HUES6 (cell line): ENCODE measurements around the gene MSI1.
"Not testable (repeated sequence)": the region's sequence is repeated elsewhere in the genome, so short reads cannot be mapped to it uniquely, and the experiment has no call there.

ENCODE experiments used
- H3K27ac ChIP-seq: 2 replicates; pipeline ENCODE4 v1.7.0; 2013; ENCODE audit warnings: low read depth, mild to moderate bottlenecking, low read length, inconsistent platforms
- H3K27me3 ChIP-seq: 2 replicates; pipeline ENCODE4 v1.6.1; 2013; ENCODE audit warnings: low read length; ENCODE audit not compliant: control insufficient read depth, insufficient read depth
- H3K36me3 ChIP-seq: 2 replicates; pipeline ENCODE4 v1.6.1; 2013; ENCODE audit warnings: low read length; ENCODE audit not compliant: control insufficient read depth, insufficient read depth
- H3K4me1 ChIP-seq: 2 replicates; pipeline ENCODE4 v1.6.1; 2013; ENCODE audit warnings: low read length; ENCODE audit not compliant: control insufficient read depth, insufficient read depth
- H3K4me3 ChIP-seq: 2 replicates; pipeline ENCODE4 v1.5.1; 2013; ENCODE audit warnings: low read depth, low read length
- H3K9ac ChIP-seq: one replicate; pipeline ENCODE4 v1.6.1; 2013; ENCODE audit warnings: mild to moderate bottlenecking, low read length
- H3K9me3 ChIP-seq: 2 replicates; pipeline ENCODE4 v1.6.1; 2013; ENCODE audit warnings: low read depth, low read length; ENCODE audit not compliant: control insufficient read depth, insufficient read depth

The MSI1 gene

GRCh38 chr12:120335447-120335846 is 33.5 kb downstream of the MSI1 start:
- peaks cover 24% of the 10 kb centered on the region for H3K9me3 ChIP-seq
- not testable (repeated sequence) for H3K27me3 ChIP-seq, H3K27ac ChIP-seq, H3K9ac ChIP-seq, H3K4me3 ChIP-seq, H3K36me3 ChIP-seq, H3K4me1 ChIP-seq

GRCh38 chr12:120332523-120332922 is 36.4 kb downstream of the MSI1 start:
- Histone ChIP-seq H3K36me3 (no peaks in the 10 kb centered on the region), H3K9me3 (peaks cover 14% of the 10 kb centered on the region), H3K9ac (no peak overlapping the region), H3K27me3 (no peaks in the 10 kb centered on the region), H3K4me3 (no peak overlapping the region), H3K4me1 (no peaks in the 10 kb centered on the region), H3K27ac (no peak overlapping the region)

GRCh38 chr12:120332041-120332440 is 36.9 kb downstream of the MSI1 start:
- no peak overlapping the region for H3K27ac ChIP-seq
- H3K9me3 ChIP-seq: peaks cover 10% of the 10 kb centered on the region
- no peaks in the 10 kb centered on the region for H3K27me3 ChIP-seq
- H3K4me1 ChIP-seq: no peaks in the 10 kb centered on the region
- no peak overlapping the region for H3K4me3 ChIP-seq
- H3K9ac ChIP-seq: no peak overlapping the region
- H3K36me3 ChIP-seq: no peaks in the 10 kb centered on the region

GRCh38 chr12:120331390-120331789 is 37.6 kb downstream of the MSI1 start:
- H3K27ac ChIP-seq: no peak overlapping the region
- H3K4me3 ChIP-seq: no peak overlapping the region
- no peak overlapping the region for H3K9ac ChIP-seq

GRCh38 chr12:120328228-120328627 is 40.7 kb downstream of the MSI1 start:
- Histone ChIP-seq H3K36me3 (no peaks in the 10 kb centered on the region), H3K4me1 (no peaks in the 10 kb centered on the region), H3K27me3 (no peaks in the 10 kb centered on the region), H3K9ac (no peak overlapping the region), H3K4me3 (no peak overlapping the region), H3K9me3 (no peaks in the 10 kb centered on the region), H3K27ac (no peak overlapping the region)

More at GRCh38 chr12:120331390-120331789, 37.6 kb downstream of the MSI1 start:
- Histone ChIP-seq H3K9me3 (peaks cover 3% of the 10 kb centered on the region), H3K27me3 (no peaks in the 10 kb centered on the region), H3K36me3 (no peaks in the 10 kb centered on the region), H3K4me1 (no peaks in the 10 kb centered on the region)

GRCh38 chr12:120327593-120327992 is 41.4 kb downstream of the MSI1 start, which contains the start of gene PLA2G1B:
Gene PLA2G1B (minus strand): TSS chr12:120327779. CDS start chr12:120327753, 26 bp downstream.
- no peaks in the 10 kb centered on the region for H3K36me3 ChIP-seq

GRCh38 chr12:120324841-120325417 is 44.0 kb downstream of the MSI1 start:
- H3K27me3 ChIP-seq: no peaks in the 10 kb centered on the region
- no peak overlapping the region for H3K4me3 ChIP-seq
- H3K27ac ChIP-seq: no peak overlapping the region
- H3K9ac ChIP-seq: no peak overlapping the region
- H3K4me1 ChIP-seq: no peaks in the 10 kb centered on the region
- no peaks in the 10 kb centered on the region for H3K9me3 ChIP-seq
- H3K36me3 ChIP-seq: no peaks in the 10 kb centered on the region

More at GRCh38 chr12:120327593-120327992, 41.4 kb downstream of the MSI1 start, which contains the start of gene PLA2G1B:
- H3K4me1 ChIP-seq: no peaks in the 10 kb centered on the region
- H3K27me3 ChIP-seq: no peaks in the 10 kb centered on the region
- H3K27ac ChIP-seq: no peak within 1 kb of the TSS
- H3K9me3 ChIP-seq: no peaks in the 10 kb centered on the region
- no peak within 1 kb of the TSS for H3K9ac ChIP-seq
- no peak within 1 kb of the TSS for H3K4me3 ChIP-seq

GRCh38 chr12:120323772-120324171 is 45.2 kb downstream of the MSI1 start:
- Histone ChIP-seq H3K9me3 (no peaks in the 10 kb centered on the region), H3K4me3 (no peak overlapping the region), H3K27me3 (no peaks in the 10 kb centered on the region), H3K4me1 (no peaks in the 10 kb centered on the region), H3K27ac (no peak overlapping the region), H3K9ac (no peak overlapping the region), H3K36me3 (no peaks in the 10 kb centered on the region)

- H3K9ac ChIP-seq: no peak overlapping the region
- H3K4me1 ChIP-seq: peaks cover 6% of the 10 kb centered on the region; the same call in 1 of the 2 replicates
- no peaks in the 10 kb centered on the region for H3K9me3 ChIP-seq
- no peaks in the 10 kb centered on the region for H3K36me3 ChIP-seq
- no peaks in the 10 kb centered on the region for H3K27me3 ChIP-seq
- H3K4me3 ChIP-seq: no peak overlapping the region
- H3K27ac ChIP-seq: no peak overlapping the region
Observed at GRCh38 chr12:120321382-120322202, 47.4 kb downstream of the MSI1 start.

- Histone ChIP-seq H3K27me3 (no peaks in the 10 kb centered on the region), H3K4me3 (peak overlapping the region; percentile 66), H3K9me3 (no peaks in the 10 kb centered on the region), H3K9ac (peak overlapping the region; percentile 81), H3K4me1 (peaks cover 6% of the 10 kb centered on the region; the same call in 1 of the 2 replicates), H3K27ac (peak overlapping the region; percentile 19; the same call in 1 of the 2 replicates), H3K36me3 (no peaks in the 10 kb centered on the region)
Observed at GRCh38 chr12:120317224-120318105, 51.5 kb downstream of the MSI1 start.
